ENCODE data around the gene FNDC3B. TPM values are rescaled to one million over a fixed set of nuclear protein-coding genes. Genes with fewer than 3 reads are reported as not detected.

FNDC3B gene
- total and polyA plus RNA-seq, 2 donors (not counting 1 experiment from before 2014, with no cell fraction given) = 1.2 to 9.2 TPM

DNA sequence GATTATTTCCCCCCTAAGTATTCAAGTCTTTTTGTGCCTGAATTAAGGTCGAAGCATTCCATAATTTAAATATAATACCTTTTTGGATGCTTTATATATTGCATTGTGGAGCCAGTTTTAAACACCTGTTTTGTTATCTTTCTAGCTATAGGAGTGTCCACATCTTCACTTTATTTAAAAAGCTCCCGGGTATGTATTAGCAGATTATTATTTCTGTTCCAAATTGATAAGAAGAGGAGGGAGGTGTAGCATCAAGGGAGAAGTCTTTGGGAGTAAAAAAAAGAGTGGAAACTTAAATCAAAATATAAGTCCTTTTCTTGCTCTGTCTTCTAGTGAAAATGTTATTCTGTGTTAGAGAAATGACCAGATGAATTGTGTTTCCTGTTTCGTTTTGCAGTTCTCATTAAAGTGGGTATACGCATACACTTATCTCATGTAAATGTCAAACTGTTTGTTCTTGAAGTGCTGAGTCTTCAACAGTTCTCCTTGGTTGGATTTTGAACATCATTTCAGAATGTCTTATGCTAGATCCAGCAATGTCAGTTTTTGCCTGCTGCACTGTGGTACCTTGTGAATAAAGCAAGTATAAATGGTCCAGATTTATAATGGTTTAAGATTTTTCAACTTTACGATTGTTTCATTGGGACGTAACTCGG lies 105.8 kb downstream of the FNDC3B start:
- Mint-ChIP-seq H3K4me1 (peaks cover 26% of the 10 kb centered on the region), H3K9me3 (ENCODE audit: insufficient read depth) (no peaks in the 10 kb centered on the region), H3K4me3 (peak overlapping the region; percentile 3), H3K27ac (no peak overlapping the region), H3K27me3 (peaks cover 22% of the 10 kb centered on the region)
- H3K4me1 ChIP-seq (ENCODE audit: control insufficient read depth in 2 of 2, insufficient read depth in 2 of 2, low read length in 2 of 2) = peaks cover 10 to 20% of the 10 kb centered on the region in 2 donors
- TF ChIP-seq CTCF (IDR thresholded peaks at IDR 0.05) = no peak
- no peak for TF ChIP-seq EZH2 (IDR thresholded peaks at IDR 0.05; ENCODE audit: borderline replicate concordance, insufficient read depth, low read depth, low read length, poor library complexity, severe bottlenecking)
- H3K4me3 ChIP-seq (ENCODE audit: control extremely low read depth in 1 of 5, extremely low read depth in 1 of 5, insufficient read depth in 1 of 5, low read depth in 2 of 5, low read length in 4 of 5) = no peak overlapping the region
- no peaks in the 10 kb centered on the region for H3K79me2 ChIP-seq (ENCODE audit: control insufficient read depth, insufficient read depth, low read length)
- intact Hi-C loops (cut with micrococcal nuclease) = no loop called here
- WGBS (ENCODE audit: insufficient coverage) = 81% methylated on average over 3 of the region's 7 CpGs
- no peak overlapping the region for H3K27ac ChIP-seq (ENCODE audit: low read length in 2 of 2)
- H4K20me1 ChIP-seq (ENCODE audit: control insufficient read depth, insufficient read depth, low read length, poor library complexity, severe bottlenecking) = no peaks in the 10 kb centered on the region
- no peak overlapping the region for H2AFZ ChIP-seq (ENCODE audit: insufficient read depth, low read depth, low read length, poor library complexity, severe bottlenecking)
- no peak for DNase-seq
- peak overlapping the region; percentile 2 for H3K4me2 ChIP-seq (replicated peaks; ENCODE audit: low read depth, low read length, poor library complexity, severe bottlenecking)
- H3K27me3 ChIP-seq (replicated peaks in 1 of 4; ENCODE audit: control extremely low read depth in 1 of 4, control insufficient read depth in 3 of 4, insufficient read depth in 4 of 4, low read length in 3 of 4) = peaks cover 0 to 8% (median 5%) of the 10 kb centered on the region in 4 experiments
- CTCF ChIA-PET = interaction anchor here (0.8 kb wide), 1 partner anchor 33 kb away, joined by 4 read pairs; no protein-coding TSS in a partner anchor
- H3K9ac ChIP-seq (ENCODE audit: low read length) = peak overlapping the region; percentile 21
- H3K36me3 ChIP-seq (replicated peaks in 1 of 2; ENCODE audit: control extremely low read depth in 1 of 2, control insufficient read depth in 1 of 2, extremely low read depth in 1 of 2, insufficient read depth in 2 of 2, low read length in 1 of 2) = no peaks in the 10 kb centered on the region
- no peak for ATAC-seq (ENCODE audit: low read depth)
- H3K9me3 ChIP-seq (ENCODE audit: control extremely low read depth in 1 of 3, control insufficient read depth in 2 of 3, insufficient read depth in 1 of 3, low read length in 2 of 3) = no peaks in the 10 kb centered on the region
- POLR2A ChIA-PET = no interaction called here

DNA sequence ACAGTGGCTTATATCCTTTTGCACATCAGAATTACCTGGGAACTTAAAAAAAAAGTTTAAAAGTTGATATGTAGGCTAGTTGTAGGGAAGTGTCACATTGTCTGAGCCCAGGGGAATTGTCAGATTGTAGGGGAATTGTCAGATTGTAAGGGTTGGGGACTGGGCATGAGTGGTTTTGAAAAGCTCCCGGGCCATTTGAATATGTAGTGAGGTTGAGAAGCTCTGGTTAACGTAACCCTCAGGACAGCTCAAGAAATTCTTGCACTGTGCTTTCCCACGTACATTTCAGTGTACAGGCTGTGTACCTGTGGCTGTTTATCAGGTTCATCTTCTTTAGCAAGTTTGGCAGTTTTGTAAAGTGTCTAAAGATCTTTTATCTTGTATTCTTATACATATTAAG lies 107.0 kb downstream of the FNDC3B start:
- DNase-seq (no peak), ATAC-seq (ENCODE audit: low read depth) (no peak)
- Histone ChIP-seq H3K4me3 (ENCODE audit: control extremely low read depth in 1 of 5, extremely low read depth in 1 of 5, insufficient read depth in 1 of 5, low read depth in 2 of 5, low read length in 4 of 5) (no peak overlapping the region), H3K4me1 (ENCODE audit: control insufficient read depth in 2 of 2, insufficient read depth in 2 of 2, low read length in 2 of 2) (peaks cover 10 to 20% of the 10 kb centered on the region in 2 donors), H3K9ac (ENCODE audit: low read length) (no peak overlapping the region), H3K9me3 (ENCODE audit: control extremely low read depth in 1 of 3, control insufficient read depth in 2 of 3, insufficient read depth in 1 of 3, low read length in 2 of 3) (no peaks in the 10 kb centered on the region), H3K27ac (ENCODE audit: low read length in 2 of 2) (no peak overlapping the region), H3K4me2 (replicated peaks; ENCODE audit: low read depth, low read length, poor library complexity, severe bottlenecking) (no peak overlapping the region), H3K36me3 (replicated peaks in 1 of 2; ENCODE audit: control extremely low read depth in 1 of 2, control insufficient read depth in 1 of 2, extremely low read depth in 1 of 2, insufficient read depth in 2 of 2, low read length in 1 of 2) (no peaks in the 10 kb centered on the region), H3K79me2 (ENCODE audit: control insufficient read depth, insufficient read depth, low read length) (no peaks in the 10 kb centered on the region), H2AFZ (ENCODE audit: insufficient read depth, low read depth, low read length, poor library complexity, severe bottlenecking) (no peak overlapping the region), H3K27me3 (replicated peaks in 1 of 4; ENCODE audit: control extremely low read depth in 1 of 4, control insufficient read depth in 3 of 4, insufficient read depth in 4 of 4, low read length in 3 of 4) (peaks cover 0 to 4% (median under 1%) of the 10 kb centered on the region in 4 experiments), H4K20me1 (ENCODE audit: control insufficient read depth, insufficient read depth, low read length, poor library complexity, severe bottlenecking) (no peaks in the 10 kb centered on the region)
- WGBS (ENCODE audit: insufficient coverage) = 67% methylated on average over 1 of the region's 3 CpGs
- H3K27me3 Mint-ChIP-seq = peaks cover 13% of the 10 kb centered on the region
- ChIA-PET CTCF (no interaction called here), POLR2A (no interaction called here)
- no peak overlapping the region for H3K4me3 Mint-ChIP-seq
- peaks cover 26% of the 10 kb centered on the region for H3K4me1 Mint-ChIP-seq
- TF ChIP-seq EZH2 (IDR thresholded peaks at IDR 0.05; ENCODE audit: borderline replicate concordance, insufficient read depth, low read depth, low read length, poor library complexity, severe bottlenecking) = no peak
- TF ChIP-seq CTCF (IDR thresholded peaks at IDR 0.05) = no peak
- intact Hi-C loops (cut with micrococcal nuclease) = no loop called here
- H3K27ac Mint-ChIP-seq = no peak overlapping the region
- no peaks in the 10 kb centered on the region for H3K9me3 Mint-ChIP-seq (ENCODE audit: insufficient read depth)

All from B cell (primary cell).